Measurements from ENCODE around the gene PDK4.
"Not testable (repeated sequence)": the region's sequence is repeated elsewhere in the genome, so short reads cannot be mapped to it uniquely, and the experiment has no call there.

PDK4 gene

GRCh38 chr7:95604397-95604796 is 8.1 kb upstream of the PDK4 start:
- H3K9me3 ChIP-seq (ENCODE audit: control insufficient read depth, low read length); H3K4me3 ChIP-seq (ENCODE audit: low read length); H3K36me3 ChIP-seq (ENCODE audit: control insufficient read depth, insufficient read depth, low read length, severe bottlenecking); DNase-seq (ENCODE audit: low read depth); H3K27me3 ChIP-seq (replicated peaks; ENCODE audit: control insufficient read depth, insufficient read depth, low read length): not testable (repeated sequence)
- peaks cover 41% of the 10 kb centered on the region for H3K4me1 ChIP-seq (ENCODE audit: control insufficient read depth, insufficient read depth, low read length)
- peak overlapping the region; percentile 33 for H3K9ac ChIP-seq (ENCODE audit: low read length)

GRCh38 chr7:95602421-95602820 is 6.1 kb upstream of the PDK4 start:
- Histone ChIP-seq H3K4me3 (ENCODE audit: low read length) (no peak overlapping the region), H3K36me3 (ENCODE audit: control insufficient read depth, insufficient read depth, low read length, severe bottlenecking) (no peaks in the 10 kb centered on the region), H3K9ac (ENCODE audit: low read length) (peak overlapping the region; percentile 20), H3K27me3 (replicated peaks; ENCODE audit: control insufficient read depth, insufficient read depth, low read length) (no peaks in the 10 kb centered on the region), H3K4me1 (ENCODE audit: control insufficient read depth, insufficient read depth, low read length) (peaks cover 38% of the 10 kb centered on the region), H3K9me3 (ENCODE audit: control insufficient read depth, low read length) (no peaks in the 10 kb centered on the region)
- DNase-seq (ENCODE audit: low read depth): no peak

GRCh38 chr7:95601316-95601715 is 5.0 kb upstream of the PDK4 start:
- no peaks in the 10 kb centered on the region for H3K27me3 ChIP-seq (replicated peaks; ENCODE audit: control insufficient read depth, insufficient read depth, low read length)
- no peak for DNase-seq (ENCODE audit: low read depth)

GRCh38 chr7:95599069-95599468 is 2.8 kb upstream of the PDK4 start:
- H3K36me3 ChIP-seq (ENCODE audit: control insufficient read depth, insufficient read depth, low read length, severe bottlenecking): peaks cover 8% of the 10 kb centered on the region
- peaks cover 40% of the 10 kb centered on the region for H3K4me1 ChIP-seq (ENCODE audit: control insufficient read depth, insufficient read depth, low read length)
- no peak overlapping the region for H3K4me3 ChIP-seq (ENCODE audit: low read length)
- H3K9ac ChIP-seq (ENCODE audit: low read length): no peak overlapping the region
- no peak for DNase-seq (ENCODE audit: low read depth)
- H3K9me3 ChIP-seq (ENCODE audit: control insufficient read depth, low read length): no peaks in the 10 kb centered on the region
- no peaks in the 10 kb centered on the region for H3K27me3 ChIP-seq (replicated peaks; ENCODE audit: control insufficient read depth, insufficient read depth, low read length)

More at GRCh38 chr7:95601316-95601715, 5.0 kb upstream of the PDK4 start:
- no peak overlapping the region for H3K9ac ChIP-seq (ENCODE audit: low read length)
- no peaks in the 10 kb centered on the region for H3K9me3 ChIP-seq (ENCODE audit: control insufficient read depth, low read length)
- H3K4me3 ChIP-seq (ENCODE audit: low read length): no peak overlapping the region
- peaks cover 39% of the 10 kb centered on the region for H3K4me1 ChIP-seq (ENCODE audit: control insufficient read depth, insufficient read depth, low read length)
- no peaks in the 10 kb centered on the region for H3K36me3 ChIP-seq (ENCODE audit: control insufficient read depth, insufficient read depth, low read length, severe bottlenecking)

GRCh38 chr7:95598511-95598910 is 2.2 kb upstream of the PDK4 start:
- H3K9me3 ChIP-seq (ENCODE audit: control insufficient read depth, low read length): no peaks in the 10 kb centered on the region
- H3K27me3 ChIP-seq (replicated peaks; ENCODE audit: control insufficient read depth, insufficient read depth, low read length): no peaks in the 10 kb centered on the region
- H3K36me3 ChIP-seq (ENCODE audit: control insufficient read depth, insufficient read depth, low read length, severe bottlenecking): peaks cover 14% of the 10 kb centered on the region
- peaks cover 38% of the 10 kb centered on the region for H3K4me1 ChIP-seq (ENCODE audit: control insufficient read depth, insufficient read depth, low read length)
- no peak overlapping the region for H3K4me3 ChIP-seq (ENCODE audit: low read length)
- H3K9ac ChIP-seq (ENCODE audit: low read length): no peak overlapping the region
- peak; percentile 37 for DNase-seq (ENCODE audit: low read depth)

GRCh38 chr7:95595746-95596197 is 544 bp downstream of the PDK4 start:
- H3K36me3 ChIP-seq (ENCODE audit: control insufficient read depth, insufficient read depth, low read length, severe bottlenecking): peaks cover 41% of the 10 kb centered on the region
- DNase-seq (ENCODE audit: low read depth): no peak
- peak overlapping the region; percentile 98 for H3K9ac ChIP-seq (ENCODE audit: low read length)
- H3K27me3 ChIP-seq (replicated peaks; ENCODE audit: control insufficient read depth, insufficient read depth, low read length): no peaks in the 10 kb centered on the region
- H3K4me3 ChIP-seq (ENCODE audit: low read length): peak overlapping the region; percentile 97
- H3K4me1 ChIP-seq (ENCODE audit: control insufficient read depth, insufficient read depth, low read length): peaks cover 51% of the 10 kb centered on the region
- no peaks in the 10 kb centered on the region for H3K9me3 ChIP-seq (ENCODE audit: control insufficient read depth, low read length)

- no peaks in the 10 kb centered on the region for H3K27me3 ChIP-seq (replicated peaks; ENCODE audit: control insufficient read depth, insufficient read depth, low read length)
- peaks cover 57% of the 10 kb centered on the region for H3K36me3 ChIP-seq (ENCODE audit: control insufficient read depth, insufficient read depth, low read length, severe bottlenecking)
- H3K9me3 ChIP-seq (ENCODE audit: control insufficient read depth, low read length): no peaks in the 10 kb centered on the region
- H3K4me1 ChIP-seq (ENCODE audit: control insufficient read depth, insufficient read depth, low read length): peaks cover 58% of the 10 kb centered on the region
- no peak for DNase-seq (ENCODE audit: low read depth)
- peak overlapping the region; percentile 97 for H3K4me3 ChIP-seq (ENCODE audit: low read length)
- peak overlapping the region; percentile 98 for H3K9ac ChIP-seq (ENCODE audit: low read length)
Observed at GRCh38 chr7:95594185-95594584, 2.1 kb downstream of the PDK4 start.

GRCh38 chr7:95593343-95593742 is 3.0 kb downstream of the PDK4 start:
- Histone ChIP-seq H3K4me1 (ENCODE audit: control insufficient read depth, insufficient read depth, low read length) (peaks cover 57% of the 10 kb centered on the region), H3K9ac (ENCODE audit: low read length) (peak overlapping the region; percentile 98), H3K9me3 (ENCODE audit: control insufficient read depth, low read length) (no peaks in the 10 kb centered on the region), H3K4me3 (ENCODE audit: low read length) (peak overlapping the region; percentile 97), H3K36me3 (ENCODE audit: control insufficient read depth, insufficient read depth, low read length, severe bottlenecking) (peaks cover 66% of the 10 kb centered on the region), H3K27me3 (replicated peaks; ENCODE audit: control insufficient read depth, insufficient read depth, low read length) (no peaks in the 10 kb centered on the region)
- no peak for DNase-seq (ENCODE audit: low read depth)

GRCh38 chr7:95592570-95592969 is 3.7 kb downstream of the PDK4 start:
- Histone ChIP-seq H3K27me3 (replicated peaks; ENCODE audit: control insufficient read depth, insufficient read depth, low read length) (no peaks in the 10 kb centered on the region), H3K4me3 (ENCODE audit: low read length) (peak overlapping the region; percentile 97), H3K9ac (ENCODE audit: low read length) (peak overlapping the region; percentile 98), H3K9me3 (ENCODE audit: control insufficient read depth, low read length) (no peaks in the 10 kb centered on the region), H3K4me1 (ENCODE audit: control insufficient read depth, insufficient read depth, low read length) (peaks cover 58% of the 10 kb centered on the region), H3K36me3 (ENCODE audit: control insufficient read depth, insufficient read depth, low read length, severe bottlenecking) (peaks cover 73% of the 10 kb centered on the region)
- DNase-seq (ENCODE audit: low read depth): no peak

- no peaks in the 10 kb centered on the region for H3K9me3 ChIP-seq (ENCODE audit: control insufficient read depth, low read length)
- H3K36me3 ChIP-seq (ENCODE audit: control insufficient read depth, insufficient read depth, low read length, severe bottlenecking): peaks cover 92% of the 10 kb centered on the region
- no peaks in the 10 kb centered on the region for H3K27me3 ChIP-seq (replicated peaks; ENCODE audit: control insufficient read depth, insufficient read depth, low read length)
- H3K4me3 ChIP-seq (ENCODE audit: low read length): peak overlapping the region; percentile 97
- peak overlapping the region; percentile 98 for H3K9ac ChIP-seq (ENCODE audit: low read length)
- peaks cover 50% of the 10 kb centered on the region for H3K4me1 ChIP-seq (ENCODE audit: control insufficient read depth, insufficient read depth, low read length)
- no peak for DNase-seq (ENCODE audit: low read depth)
Observed at GRCh38 chr7:95590387-95591248, 5.7 kb downstream of the PDK4 start.

GRCh38 chr7:95589766-95590165 is 6.5 kb downstream of the PDK4 start:
- Histone ChIP-seq H3K27me3 (replicated peaks; ENCODE audit: control insufficient read depth, insufficient read depth, low read length) (no peaks in the 10 kb centered on the region), H3K4me1 (ENCODE audit: control insufficient read depth, insufficient read depth, low read length) (peaks cover 50% of the 10 kb centered on the region), H3K36me3 (ENCODE audit: control insufficient read depth, insufficient read depth, low read length, severe bottlenecking) (peaks cover 99% of the 10 kb centered on the region), H3K9ac (ENCODE audit: low read length) (peak overlapping the region; percentile 98), H3K9me3 (ENCODE audit: control insufficient read depth, low read length) (no peaks in the 10 kb centered on the region), H3K4me3 (ENCODE audit: low read length) (peak overlapping the region; percentile 97)
- no peak for DNase-seq (ENCODE audit: low read depth)

Data from adipocyte (in vitro differentiated cells).